Stomach (tissue), 19 donors: Measurements from ENCODE around the gene SRCIN1. TPM values are rescaled to one million over a fixed set of nuclear protein-coding genes. Genes with fewer than 3 reads are reported as not detected.

Experiments used
- DNase-seq, 2 donors: peaks; one replicate each; pipeline versions ENCODE4 v3.0.0 to v3.0.0-alpha.2; 2013 to 2019
- H3K27ac ChIP-seq, 5 donors: fragments of 200-600 bp in 4 of 5; sonication (generic) in 4 of 5; one replicate each; pipeline ENCODE4 v1.5.1; 2013 to 2019; ENCODE audit warnings: mild to moderate bottlenecking in 1 of 5, moderate library complexity in 1 of 5
- H3K27me3 ChIP-seq, 3 donors: fragments of 200-600 bp; sonication (generic); one replicate each; pipeline ENCODE4 v1.5.1; 2017 to 2019; ENCODE audit warnings: mixed run types in 1 of 3
- H3K36me3 ChIP-seq, 4 donors: fragments of 200-600 bp; sonication (generic); 1 replicate in 3 of 4; 2 replicates in 1 of 4; pipeline ENCODE4 v1.5.1; 2016 to 2019
- H3K4me1 ChIP-seq, 4 donors: fragments of 200-600 bp; sonication (generic); one replicate each; pipeline ENCODE4 v1.5.1; 2016 to 2019
- H3K4me3 ChIP-seq, 4 donors: fragments of 200-600 bp; sonication (generic) in 3 of 4; one replicate each; pipeline ENCODE4 v1.5.1; 2016 to 2019; ENCODE audit warnings: mild to moderate bottlenecking in 1 of 4
- H3K9me3 ChIP-seq, 4 donors: fragments of 200-600 bp; sonication (generic); one replicate each; pipeline ENCODE4 v1.5.1; 2016 to 2019
- EP300 ChIP-seq: sonication (generic); formaldehyde crosslinking; IDR thresholded peaks from one replicate; pipeline ENCODE4 v1.6.1; 2017; ENCODE audit warnings: antibody characterized with exemption
- POLR2A ChIP-seq, 4 donors: fragments of 450-650 bp; IDR thresholded peaks; one replicate each; pipeline ENCODE4 v1.6.1; 2016; ENCODE audit warnings: antibody characterized with exemption in 4 of 4, control low read depth in 2 of 4, mild to moderate bottlenecking in 1 of 4, moderate library complexity in 1 of 4
- POLR2AphosphoS5 ChIP-seq, 3 donors: sonication (generic); formaldehyde crosslinking; IDR thresholded peaks; one replicate each; pipeline ENCODE4 v1.6.1; 2016; ENCODE audit warnings: antibody characterized with exemption in 3 of 3
- WGBS, 5 donors: extraction: QIAGEN DNeasy Blood & Tissue Kit in 3 of 5; methylation state at CpG; one replicate each; pipeline versions ENCODE4 v1.1.5 to v1.1.7; 2013 to 2018; 5-methylcytosine and 5-hydroxymethylcytosine counted together
- intact Hi-C: fragments of 100-400 bp; cut with DNase I; formaldehyde crosslinking; loops from one replicate; pipeline ENCODE4 v1.15.1; 2023; ENCODE audit warnings: low total_unique reads
- long read RNA-seq, 10 donors: transcript quantifications; one replicate each; lab custom pipeline, GENCODE V29; 2026
- polyA plus RNA-seq, 3 donors: library from polyadenylated mRNA; stranded (reverse); fragments of 200-250 nt; gene quantifications; one replicate each; pipeline ENCODE4 v1.2.3, GENCODE V29; 2013
- total RNA-seq, 5 donors: library from RNA; depleted of rRNA; stranded (reverse); fragments of >200 nt; gene quantifications; one replicate each; pipeline versions ENCODE4 v1.1.0 to v1.2.3, GENCODE V29; 2014 to 2016
- TF ChIP-seq, protein P1 (sequence below), 7 experiments: fragments of 450-650 bp in 4 of 7; fragments of 200-600 bp in 3 of 7; sonication (generic) in 3 of 7; IDR thresholded peaks; one replicate each; pipeline ENCODE4 v1.5.1; 2016 to 2019; ENCODE audit warnings: antibody characterized with exemption in 7 of 7, control low read depth in 2 of 7, mild to moderate bottlenecking in 1 of 7
- donor health status: healthy with polysubstance abuse.
- donor health status: Bipolar disorder and iron deficiency.
- donor health status: healthy.

The SRCIN1 gene, protein sequence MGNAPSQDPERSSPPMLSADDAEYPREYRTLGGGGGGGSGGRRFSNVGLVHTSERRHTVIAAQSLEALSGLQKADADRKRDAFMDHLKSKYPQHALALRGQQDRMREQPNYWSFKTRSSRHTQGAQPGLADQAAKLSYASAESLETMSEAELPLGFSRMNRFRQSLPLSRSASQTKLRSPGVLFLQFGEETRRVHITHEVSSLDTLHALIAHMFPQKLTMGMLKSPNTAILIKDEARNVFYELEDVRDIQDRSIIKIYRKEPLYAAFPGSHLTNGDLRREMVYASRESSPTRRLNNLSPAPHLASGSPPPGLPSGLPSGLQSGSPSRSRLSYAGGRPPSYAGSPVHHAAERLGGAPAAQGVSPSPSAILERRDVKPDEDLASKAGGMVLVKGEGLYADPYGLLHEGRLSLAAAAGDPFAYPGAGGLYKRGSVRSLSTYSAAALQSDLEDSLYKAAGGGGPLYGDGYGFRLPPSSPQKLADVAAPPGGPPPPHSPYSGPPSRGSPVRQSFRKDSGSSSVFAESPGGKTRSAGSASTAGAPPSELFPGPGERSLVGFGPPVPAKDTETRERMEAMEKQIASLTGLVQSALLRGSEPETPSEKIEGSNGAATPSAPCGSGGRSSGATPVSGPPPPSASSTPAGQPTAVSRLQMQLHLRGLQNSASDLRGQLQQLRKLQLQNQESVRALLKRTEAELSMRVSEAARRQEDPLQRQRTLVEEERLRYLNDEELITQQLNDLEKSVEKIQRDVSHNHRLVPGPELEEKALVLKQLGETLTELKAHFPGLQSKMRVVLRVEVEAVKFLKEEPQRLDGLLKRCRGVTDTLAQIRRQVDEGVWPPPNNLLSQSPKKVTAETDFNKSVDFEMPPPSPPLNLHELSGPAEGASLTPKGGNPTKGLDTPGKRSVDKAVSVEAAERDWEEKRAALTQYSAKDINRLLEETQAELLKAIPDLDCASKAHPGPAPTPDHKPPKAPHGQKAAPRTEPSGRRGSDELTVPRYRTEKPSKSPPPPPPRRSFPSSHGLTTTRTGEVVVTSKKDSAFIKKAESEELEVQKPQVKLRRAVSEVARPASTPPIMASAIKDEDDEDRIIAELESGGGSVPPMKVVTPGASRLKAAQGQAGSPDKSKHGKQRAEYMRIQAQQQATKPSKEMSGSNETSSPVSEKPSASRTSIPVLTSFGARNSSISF
- total RNA-seq (10 to 100 TPM in 2 of 5 donors, 1 to 10 TPM in 1, under 1 TPM in 2; 0.29 to 21.9 (median 1.1) TPM), polyA plus RNA-seq (1 to 10 TPM; 1.8 to 2.1 (median 1.9) TPM)
- long read RNA-seq, donor 1, result 0 reads
- long read RNA-seq, donor 2, result 0 reads
- long read RNA-seq, donor 3, result 0 reads
- long read RNA-seq, donor 4, result 0 reads
- long read RNA-seq, donor 5, result 0 reads
- long read RNA-seq, donor 6, result 0 reads
- long read RNA-seq, donor 7, result 0 reads
- long read RNA-seq, donor 8, result 0 reads
- long read RNA-seq, donor 9, result 0 reads
- long read RNA-seq, donor 10, result 0 reads

- TF ChIP-seq, protein P1, sequence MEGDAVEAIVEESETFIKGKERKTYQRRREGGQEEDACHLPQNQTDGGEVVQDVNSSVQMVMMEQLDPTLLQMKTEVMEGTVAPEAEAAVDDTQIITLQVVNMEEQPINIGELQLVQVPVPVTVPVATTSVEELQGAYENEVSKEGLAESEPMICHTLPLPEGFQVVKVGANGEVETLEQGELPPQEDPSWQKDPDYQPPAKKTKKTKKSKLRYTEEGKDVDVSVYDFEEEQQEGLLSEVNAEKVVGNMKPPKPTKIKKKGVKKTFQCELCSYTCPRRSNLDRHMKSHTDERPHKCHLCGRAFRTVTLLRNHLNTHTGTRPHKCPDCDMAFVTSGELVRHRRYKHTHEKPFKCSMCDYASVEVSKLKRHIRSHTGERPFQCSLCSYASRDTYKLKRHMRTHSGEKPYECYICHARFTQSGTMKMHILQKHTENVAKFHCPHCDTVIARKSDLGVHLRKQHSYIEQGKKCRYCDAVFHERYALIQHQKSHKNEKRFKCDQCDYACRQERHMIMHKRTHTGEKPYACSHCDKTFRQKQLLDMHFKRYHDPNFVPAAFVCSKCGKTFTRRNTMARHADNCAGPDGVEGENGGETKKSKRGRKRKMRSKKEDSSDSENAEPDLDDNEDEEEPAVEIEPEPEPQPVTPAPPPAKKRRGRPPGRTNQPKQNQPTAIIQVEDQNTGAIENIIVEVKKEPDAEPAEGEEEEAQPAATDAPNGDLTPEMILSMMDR (IDR thresholded peaks at IDR 0.05), result peak in 5 of 7 experiments; percentile 40 to 92 (median 71)
- TF ChIP-seq POLR2AphosphoS5 (IDR thresholded peaks at IDR 0.05), result no peak
- no peaks in the 10 kb centered on the region for H3K36me3 ChIP-seq
- H3K4me3 ChIP-seq, result peak within 1 kb of the TSS; percentile 50 to 80 (median 66)
- peak; percentile 76 to 82 for DNase-seq
- H3K9me3 ChIP-seq, result no peaks in the 10 kb centered on the region
- peaks cover 11 to 46% (median 33%) of the 10 kb centered on the region in 4 donors for H3K4me1 ChIP-seq
- peak within 1 kb of the TSS in 4 of 5 donors; percentile 22 to 64 (median 41) for H3K27ac ChIP-seq
- intact Hi-C loops, result no loop called here
- 0 to 1% (median 0%) methylated on average over 25 to 104 of the region's 105 CpGs for WGBS, 5 donors
- H3K27me3 ChIP-seq, result peaks cover 4 to 98% (median 59%) of the 10 kb centered on the region in 3 donors
Measured at GRCh38 chr17:38605841-38606645, at the start of gene SRCIN1. Gene SRCIN1 (minus strand): TSS chr17:38605952. CDS start chr17:38605705, 247 bp downstream.

DNA sequence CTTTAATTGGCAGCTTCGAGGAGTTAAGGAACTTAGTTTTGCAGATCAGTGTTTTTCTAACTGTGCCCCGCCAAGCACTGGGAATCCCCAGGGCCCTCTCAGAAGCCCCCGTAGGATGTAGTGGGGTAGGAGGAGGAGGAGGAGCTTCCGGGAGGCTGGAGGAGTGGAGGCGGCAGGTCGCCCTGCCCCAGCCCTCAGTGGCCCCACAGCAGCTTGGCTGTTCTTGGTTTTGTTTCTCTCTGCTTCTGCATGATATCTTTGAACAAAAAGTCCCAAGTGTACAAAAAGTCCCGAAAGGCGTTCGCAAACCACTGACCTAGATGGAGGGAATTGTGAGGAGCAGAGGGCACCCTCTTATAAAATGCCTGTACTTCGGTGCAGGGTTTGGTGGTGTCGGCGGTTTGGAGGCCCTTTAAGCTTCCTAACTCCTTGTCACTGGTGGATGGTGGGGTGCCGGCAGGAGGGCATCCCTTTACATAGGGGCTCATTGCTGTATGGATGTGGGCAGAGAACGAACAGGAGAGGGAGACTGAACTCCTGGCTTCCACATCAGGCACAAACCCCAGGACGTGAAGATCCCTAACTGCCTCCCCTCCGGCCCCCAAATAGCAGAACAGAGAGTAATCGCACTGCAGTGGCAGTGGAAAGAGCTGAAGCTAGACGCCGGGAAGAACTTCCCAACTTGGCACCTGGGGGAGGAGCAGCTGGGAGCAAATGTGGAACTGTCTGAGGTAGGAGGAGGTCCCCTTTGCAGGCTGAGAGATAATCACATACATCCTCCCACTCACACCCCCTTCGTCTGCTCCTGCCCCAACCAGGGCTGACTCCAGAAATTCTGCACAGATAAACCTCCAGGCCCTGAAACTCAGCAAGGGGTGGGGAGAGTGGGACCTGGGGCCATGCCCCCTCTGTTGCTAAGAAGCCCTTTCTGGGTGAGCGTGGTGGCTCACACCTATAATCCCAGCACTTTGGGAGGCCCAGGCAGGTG is 49.0 kb upstream of the SRCIN1 start:
- 42 to 53% (median 47%) methylated on average over 21 of the region's 21 CpGs for WGBS, 5 donors
- H3K4me1 ChIP-seq, result peaks cover 0 to 4% (median 0%) of the 10 kb centered on the region in 4 donors
- no peaks in the 10 kb centered on the region for H3K9me3 ChIP-seq
- intact Hi-C loops, result no loop called here
- no peak overlapping the region for H3K4me3 ChIP-seq
- DNase-seq, result no peak
- H3K36me3 ChIP-seq, result no peaks in the 10 kb centered on the region
- TF ChIP-seq EP300, result no peak
- no peak for TF ChIP-seq POLR2A (IDR thresholded peaks at IDR 0.05)
- no peak for TF ChIP-seq POLR2AphosphoS5 (IDR thresholded peaks at IDR 0.05)
- no peak overlapping the region for H3K27ac ChIP-seq
- H3K27me3 ChIP-seq, result peaks cover 3 to 60% (median 25%) of the 10 kb centered on the region in 3 donors

DNA sequence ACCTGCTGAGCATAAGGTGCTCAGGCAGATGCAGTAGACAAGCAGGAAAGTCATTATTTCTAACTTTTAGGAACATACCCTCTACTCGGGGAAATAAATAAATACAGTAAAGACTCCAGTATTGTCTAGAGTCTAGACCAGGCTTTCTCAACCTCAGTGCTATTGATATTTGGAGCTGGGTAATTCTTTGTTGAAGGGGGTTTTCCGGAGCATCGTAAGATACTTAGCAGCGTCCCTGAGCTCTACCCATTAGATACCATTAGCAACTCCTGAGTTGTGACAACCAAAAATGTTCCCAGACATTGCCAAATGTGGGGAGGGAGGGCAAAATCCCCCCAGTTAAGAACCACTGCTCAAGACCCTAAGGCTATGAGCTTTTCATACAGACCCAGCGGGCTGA is 47.9 kb upstream of the SRCIN1 start:
- intact Hi-C loops, result no loop called here
- 81 to 91% (median 85%) methylated on average over 5 of the region's 5 CpGs for WGBS, 5 donors

More for the DNA sequence above, 47.9 kb upstream of the SRCIN1 start:
- TF ChIP-seq EP300, result no peak
- TF ChIP-seq, protein P1 (IDR thresholded peaks at IDR 0.05), result no peak
- no peak for TF ChIP-seq POLR2AphosphoS5 (IDR thresholded peaks at IDR 0.05)
- TF ChIP-seq POLR2A (IDR thresholded peaks at IDR 0.05), result no peak
- Histone ChIP-seq H3K4me3 (no peak overlapping the region), H3K36me3 (no peaks in the 10 kb centered on the region), H3K4me1 (peaks cover 0 to under 1% (median 0%) of the 10 kb centered on the region in 4 donors), H3K27ac (no peak overlapping the region), H3K27me3 (peaks cover 3 to 51% (median 20%) of the 10 kb centered on the region in 3 donors), H3K9me3 (no peaks in the 10 kb centered on the region)
- no peak for DNase-seq
